Panc1 (cell line): Measurements from ENCODE around the gene WIPF2. TPM values are rescaled to one million over a fixed set of nuclear protein-coding genes. Genes with fewer than 3 reads are reported as not detected.
"Not testable (repeated sequence)": the region's sequence is repeated elsewhere in the genome, so short reads cannot be mapped to it uniquely, and the experiment has no call there.

Source experiments
- ATAC-seq: fragments of 200-7000 bp; cut with Tn5 transposase; 2 replicates; pipeline ENCODE4 v1.9.1; 2020; ENCODE audit warnings: mild to moderate bottlenecking, moderate library complexity
- BruUV-seq: library from RNA; stranded (reverse); fragments of 400-500 nt; replicated peaks from 2 replicates; lab custom pipeline; 2021; lab: Mats Ljungman, UMichigan
- CTCF ChIA-PET: fragments of 300-600 bp; sonication (Branson Sonifier 250); formaldehyde crosslinking; loops from one replicate; lab custom pipeline; 2022; ENCODE audit warnings: antibody characterized with exemption; lab: Charles Lee
- POLR2A ChIA-PET: fragments of 300-600 bp; sonication (Branson Sonifier 250); formaldehyde crosslinking; loops from one replicate; lab custom pipeline; 2022; ENCODE audit warnings: antibody characterized with exemption; lab: Charles Lee
- DNase-seq: peaks from one replicate; pipeline ENCODE4 v3.0.0-alpha.2; 2010; ENCODE audit warnings: low read depth, low spot score
- H3K27ac ChIP-seq: 2 replicates; pipeline ENCODE4 v1.5.1; 2011; ENCODE audit warnings: mild to moderate bottlenecking, low read length, inconsistent platforms
- H3K27me3 ChIP-seq: fragments of 200-500 bp; sonication (Bioruptor generic); 2 replicates; pipeline ENCODE4 v1.6.0; 2014; ENCODE audit warnings: low read length, inconsistent platforms; ENCODE audit not compliant: control insufficient read depth, insufficient read depth
- H3K36me3 ChIP-seq: fragments of 200-500 bp; sonication (Bioruptor generic); 2 replicates; pipeline ENCODE4 v1.5.1; 2014; ENCODE audit warnings: inconsistent platforms, mild to moderate bottlenecking, low read length, moderate library complexity; ENCODE audit not compliant: control insufficient read depth, insufficient read depth
- H3K4me1 ChIP-seq: 2 replicates; pipeline ENCODE4 v1.5.1; 2011; ENCODE audit warnings: inconsistent platforms, mild to moderate bottlenecking, low read length, moderate library complexity; ENCODE audit not compliant: control insufficient read depth, insufficient read depth
- H3K4me3 ChIP-seq, 2 experiments: 2 replicates each; pipeline ENCODE4 v1.5.1; 2011 to 2012; ENCODE audit warnings: low read depth in 2 of 2, low read length in 2 of 2, mild to moderate bottlenecking in 2 of 2, inconsistent platforms in 1 of 2, moderate library complexity in 1 of 2
- H3K9me3 ChIP-seq: fragments of 200-500 bp; sonication (Bioruptor generic); 2 replicates; pipeline ENCODE4 v1.5.1; 2014; ENCODE audit warnings: low read depth, mild to moderate bottlenecking, inconsistent platforms, low read length, moderate library complexity; ENCODE audit not compliant: control insufficient read depth, insufficient read depth
- POLR2AphosphoS5 ChIP-seq: IDR thresholded peaks from 2 replicates; pipeline ENCODE4 v1.6.1; 2012; ENCODE audit warnings: mild to moderate bottlenecking, low read depth, low read length, moderate library complexity
- SIN3A ChIP-seq: IDR thresholded peaks from 2 replicates; pipeline ENCODE4 v1.6.1; 2012; ENCODE audit warnings: low read depth, mild to moderate bottlenecking, low read length, moderate library complexity, borderline replicate concordance; ENCODE audit not compliant: insufficient read depth
- TCF7L2 ChIP-seq: IDR thresholded peaks from 2 replicates; pipeline ENCODE4 v1.6.1; 2011; ENCODE audit warnings: mild to moderate bottlenecking, low read depth, low read length, inconsistent platforms
- in situ Hi-C: cut with HindIII; loops from 2 replicates; pipeline ENCODE4 v1.10.0; 2016; ENCODE audit warnings: low sequenced_read_pairs, low pct_unique_long_range_greater_than_20kb
- intact Hi-C: fragments of 100-400 bp; cut with micrococcal nuclease; formaldehyde crosslinking; loops from one replicate; pipeline ENCODE4 v1.10.0; 2022; ENCODE audit not compliant: unreplicated experiment
- total RNA-seq: library from RNA; stranded (reverse); gene quantifications from one replicate; pipeline ENCODE4 v1.2.1, GENCODE V29; 2021; ENCODE audit not compliant: unreplicated experiment
- TF ChIP-seq, protein P1 (sequence below), 2 experiments: IDR thresholded peaks; 2 replicates each; pipeline ENCODE4 v1.6.1; 2011 to 2012; ENCODE audit warnings: low read depth in 2 of 2, control low read depth in 1 of 2, low read length in 1 of 2, mild to moderate bottlenecking in 1 of 2, moderate library complexity in 1 of 2; ENCODE audit not compliant: insufficient read depth in 1 of 2
- TF ChIP-seq, protein P2 (sequence below): fragments of 450-650 bp; IDR thresholded peaks from 2 replicates; pipeline ENCODE4 v1.5.1; 2017; ENCODE audit warnings: mild to moderate bottlenecking

The WIPF2 gene
- total RNA-seq, 1 experiment from 2014 or later: 45.9 TPM

DNA sequence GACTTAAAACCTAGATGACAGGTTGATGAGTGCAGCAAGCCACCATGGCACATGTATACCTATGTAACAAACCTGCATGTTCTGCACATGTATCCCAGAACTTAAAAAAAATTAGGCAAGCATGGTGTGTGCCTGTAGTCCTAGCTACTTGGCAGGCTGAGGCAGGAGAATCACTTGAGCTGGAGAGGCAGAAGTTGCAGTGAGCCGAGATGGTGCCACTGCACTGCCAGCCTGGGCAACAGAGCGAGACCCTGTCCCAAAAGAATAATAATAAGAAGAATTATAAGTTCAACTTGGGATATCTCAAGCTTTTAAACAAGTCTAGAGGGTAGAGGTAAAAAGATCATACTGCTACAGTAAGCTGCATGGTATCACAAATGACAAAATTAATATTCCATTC lies 78.4 kb downstream of the WIPF2 start:
- CTCF ChIA-PET: no interaction called here

DNA sequence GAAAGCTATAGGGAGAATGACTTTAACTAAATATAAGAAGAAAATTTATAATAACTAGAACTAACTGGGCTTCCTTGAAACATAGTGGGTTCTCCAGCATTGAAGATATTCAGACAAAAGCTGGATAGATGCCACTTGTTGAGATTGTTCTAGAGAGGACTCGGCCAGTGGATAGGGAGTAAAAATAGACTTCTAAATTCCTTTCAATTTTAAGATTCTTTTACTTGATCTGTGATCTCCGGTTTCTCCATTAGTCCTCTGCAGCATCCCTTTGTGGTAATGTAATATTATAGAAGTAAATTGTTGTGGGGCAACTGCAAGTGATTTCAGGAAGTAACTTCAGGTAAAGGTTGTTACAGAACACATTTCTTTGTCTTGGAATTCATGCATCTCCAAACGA lies 79.6 kb downstream of the WIPF2 start:
- peaks cover 17% of the 10 kb centered on the region for H3K36me3 ChIP-seq
- BruUV-seq: no TSS peak
- TF ChIP-seq, protein P1, sequence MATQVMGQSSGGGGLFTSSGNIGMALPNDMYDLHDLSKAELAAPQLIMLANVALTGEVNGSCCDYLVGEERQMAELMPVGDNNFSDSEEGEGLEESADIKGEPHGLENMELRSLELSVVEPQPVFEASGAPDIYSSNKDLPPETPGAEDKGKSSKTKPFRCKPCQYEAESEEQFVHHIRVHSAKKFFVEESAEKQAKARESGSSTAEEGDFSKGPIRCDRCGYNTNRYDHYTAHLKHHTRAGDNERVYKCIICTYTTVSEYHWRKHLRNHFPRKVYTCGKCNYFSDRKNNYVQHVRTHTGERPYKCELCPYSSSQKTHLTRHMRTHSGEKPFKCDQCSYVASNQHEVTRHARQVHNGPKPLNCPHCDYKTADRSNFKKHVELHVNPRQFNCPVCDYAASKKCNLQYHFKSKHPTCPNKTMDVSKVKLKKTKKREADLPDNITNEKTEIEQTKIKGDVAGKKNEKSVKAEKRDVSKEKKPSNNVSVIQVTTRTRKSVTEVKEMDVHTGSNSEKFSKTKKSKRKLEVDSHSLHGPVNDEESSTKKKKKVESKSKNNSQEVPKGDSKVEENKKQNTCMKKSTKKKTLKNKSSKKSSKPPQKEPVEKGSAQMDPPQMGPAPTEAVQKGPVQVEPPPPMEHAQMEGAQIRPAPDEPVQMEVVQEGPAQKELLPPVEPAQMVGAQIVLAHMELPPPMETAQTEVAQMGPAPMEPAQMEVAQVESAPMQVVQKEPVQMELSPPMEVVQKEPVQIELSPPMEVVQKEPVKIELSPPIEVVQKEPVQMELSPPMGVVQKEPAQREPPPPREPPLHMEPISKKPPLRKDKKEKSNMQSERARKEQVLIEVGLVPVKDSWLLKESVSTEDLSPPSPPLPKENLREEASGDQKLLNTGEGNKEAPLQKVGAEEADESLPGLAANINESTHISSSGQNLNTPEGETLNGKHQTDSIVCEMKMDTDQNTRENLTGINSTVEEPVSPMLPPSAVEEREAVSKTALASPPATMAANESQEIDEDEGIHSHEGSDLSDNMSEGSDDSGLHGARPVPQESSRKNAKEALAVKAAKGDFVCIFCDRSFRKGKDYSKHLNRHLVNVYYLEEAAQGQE (IDR thresholded peaks at IDR 0.05; ENCODE audit: insufficient read depth in 1 of 2, low read depth in 2 of 2, low read length in 1 of 2): no peak
- no peak for TF ChIP-seq TCF7L2
- TF ChIP-seq, protein P2, sequence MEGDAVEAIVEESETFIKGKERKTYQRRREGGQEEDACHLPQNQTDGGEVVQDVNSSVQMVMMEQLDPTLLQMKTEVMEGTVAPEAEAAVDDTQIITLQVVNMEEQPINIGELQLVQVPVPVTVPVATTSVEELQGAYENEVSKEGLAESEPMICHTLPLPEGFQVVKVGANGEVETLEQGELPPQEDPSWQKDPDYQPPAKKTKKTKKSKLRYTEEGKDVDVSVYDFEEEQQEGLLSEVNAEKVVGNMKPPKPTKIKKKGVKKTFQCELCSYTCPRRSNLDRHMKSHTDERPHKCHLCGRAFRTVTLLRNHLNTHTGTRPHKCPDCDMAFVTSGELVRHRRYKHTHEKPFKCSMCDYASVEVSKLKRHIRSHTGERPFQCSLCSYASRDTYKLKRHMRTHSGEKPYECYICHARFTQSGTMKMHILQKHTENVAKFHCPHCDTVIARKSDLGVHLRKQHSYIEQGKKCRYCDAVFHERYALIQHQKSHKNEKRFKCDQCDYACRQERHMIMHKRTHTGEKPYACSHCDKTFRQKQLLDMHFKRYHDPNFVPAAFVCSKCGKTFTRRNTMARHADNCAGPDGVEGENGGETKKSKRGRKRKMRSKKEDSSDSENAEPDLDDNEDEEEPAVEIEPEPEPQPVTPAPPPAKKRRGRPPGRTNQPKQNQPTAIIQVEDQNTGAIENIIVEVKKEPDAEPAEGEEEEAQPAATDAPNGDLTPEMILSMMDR: no peak
- no peak overlapping the region for H3K4me3 ChIP-seq
- no peaks in the 10 kb centered on the region for H3K27me3 ChIP-seq
- H3K27ac ChIP-seq: no peak overlapping the region
- peaks cover 9% of the 10 kb centered on the region for H3K4me1 ChIP-seq
- no peak for DNase-seq
- no peak for ATAC-seq
- intact Hi-C loops (no loop called here), in situ Hi-C loops (no loop called here)
- ChIA-PET POLR2A (interaction anchor here (0.7 kb wide), 1 partner anchor 68 kb away, joined by 5 read pairs; no protein-coding TSS in a partner anchor), CTCF (no interaction called here)
- no peaks in the 10 kb centered on the region for H3K9me3 ChIP-seq

More for the DNA sequence above, 78.4 kb downstream of the WIPF2 start:
- POLR2A ChIA-PET: no interaction called here
- TF ChIP-seq POLR2AphosphoS5: no peak
- TF ChIP-seq, protein P2: no peak
- TF ChIP-seq, protein P1 (IDR thresholded peaks at IDR 0.05; ENCODE audit: insufficient read depth in 1 of 2, low read depth in 2 of 2, low read length in 1 of 2): no peak
- no peak for TF ChIP-seq TCF7L2
- no peak for TF ChIP-seq SIN3A
- no peak for ATAC-seq
- Histone ChIP-seq H3K36me3 (peaks cover 19% of the 10 kb centered on the region), H3K27ac (no peak overlapping the region), H3K27me3 (no peaks in the 10 kb centered on the region), H3K9me3 (no peaks in the 10 kb centered on the region), H3K4me3 (no peak overlapping the region), H3K4me1 (no peaks in the 10 kb centered on the region; the same call in 1 of the 2 replicates)
- BruUV-seq: no TSS peak
- intact Hi-C loops (no loop called here), in situ Hi-C loops (no loop called here)
- DNase-seq: no peak

DNA sequence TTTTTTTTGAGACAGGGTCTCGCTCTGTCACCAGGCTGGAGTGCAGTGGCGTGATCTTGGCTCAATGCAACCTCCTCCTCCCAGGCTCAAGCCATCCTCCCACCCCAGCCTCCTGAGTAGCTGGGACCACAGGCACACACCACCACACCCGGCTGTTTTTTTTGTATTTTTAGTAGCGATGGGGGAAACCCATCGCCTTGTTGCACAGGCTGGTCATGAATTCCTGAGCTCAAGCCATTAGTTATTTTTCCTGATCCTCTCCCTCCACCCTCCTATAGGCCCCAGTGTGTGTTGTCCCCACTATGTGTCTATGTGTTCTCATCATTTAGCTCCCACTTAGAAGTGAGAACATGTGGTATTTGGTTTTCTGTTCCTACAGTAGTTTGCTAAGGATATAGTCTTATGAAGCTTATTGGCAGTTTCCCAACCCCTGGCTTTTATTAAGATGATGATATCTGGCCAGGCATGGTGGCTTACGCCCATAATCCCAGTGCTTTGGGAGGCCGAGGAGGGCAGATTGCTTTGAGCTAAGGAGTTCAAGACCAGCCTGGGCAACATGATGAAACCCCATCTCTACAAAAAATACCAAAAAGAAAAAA lies 80.2 kb downstream of the WIPF2 start:
- peaks cover 11% of the 10 kb centered on the region; the same call in 1 of the 2 replicates for H3K36me3 ChIP-seq
- CTCF ChIA-PET: interaction anchor here (0.7 kb wide), 1 partner anchor 48 kb away, joined by 10 read pairs; no protein-coding TSS in a partner anchor
- POLR2A ChIA-PET: interaction anchor here (0.7 kb wide), 3 partner anchors 67 to 126 kb away, joined by 3 to 6 read pairs (median 5); no protein-coding TSS in a partner anchor
- in situ Hi-C loops, intact Hi-C loops, H3K4me3 ChIP-seq, DNase-seq, H3K27ac ChIP-seq, H3K9me3 ChIP-seq, BruUV-seq, H3K27me3 ChIP-seq, ATAC-seq: not testable (repeated sequence)
- peaks cover 14% of the 10 kb centered on the region for H3K4me1 ChIP-seq
